C4-2B (cell line): ENCODE measurements around the gene ERC2.

Experiments used
- CTCF ChIP-seq: fragments of 450-650 bp; conservative IDR thresholded peaks from 2 replicates; pipeline ENCODE4 v1.5.1; 2017; ENCODE audit warnings: mild to moderate bottlenecking
- ZFX ChIP-seq: fragments of 450-650 bp; IDR thresholded peaks from 2 replicates; pipeline ENCODE4 v1.6.1; 2017

- TF ChIP-seq CTCF (no peak), ZFX (no peak)
These were observed 905.6 kb downstream of the ERC2 start for GRCh38 chr3:55562700-55563099.
